Measurements from ENCODE around the gene RABGEF1. TPM values are rescaled to one million over a fixed set of nuclear protein-coding genes. Genes with fewer than 3 reads are reported as not detected.
"Not testable (repeated sequence)": the region's sequence is repeated elsewhere in the genome, so short reads cannot be mapped to it uniquely, and the experiment has no call there.

RABGEF1 gene
- 10 to 100 TPM; 14.8 to 21.2 (median 19.6) TPM for total RNA-seq
- 10 to 100 TPM in 1 of 2 donors, 1 to 10 TPM in 1; 5.7 to 15.8 TPM for polyA plus RNA-seq
- long read RNA-seq, donor 1, transcript RABGEF1-201 (9 exons, 3,733 nt) = major isoform, 5 of 20 reads
- long read RNA-seq, donor 1, partial matches to known transcripts = 1 of 20 reads
- long read RNA-seq, donor 1, other reads (novel, unspliced or antisense) = 14 of 20 reads
- long read RNA-seq, donor 2, transcript RABGEF1-201 (9 exons, 3,733 nt) = major isoform, 12 of 38 reads
- long read RNA-seq, donor 2, partial matches to known transcripts = 1 of 38 reads
- long read RNA-seq, donor 2, other reads (novel, unspliced or antisense) = 25 of 38 reads
- long read RNA-seq, donor 3, full-length matches to known transcripts = 12 of 25 reads
- long read RNA-seq, donor 3, partial matches to known transcripts = 2 of 25 reads
- long read RNA-seq, donor 3, other reads (novel, unspliced or antisense) = 11 of 25 reads

- H3K27me3 ChIP-seq = no peaks in the 10 kb centered on the region
- peak within 1 kb of the TSS; percentile 88 to 100 (median 94) for H3K27ac ChIP-seq
- H3K4me3 ChIP-seq = peak within 1 kb of the TSS; percentile 65 to 100 (median 96)
- peaks cover 0 to 35% (median 15%) of the 10 kb centered on the region in 12 donors for H3K4me1 ChIP-seq
- DNase-seq (peak; percentile 98 to 99 (median 99)), ATAC-seq (peak; percentile 97 to 99 (median 97))
- 0 to 2% (median 0%) methylated on average over 18 to 85 of the region's 85 CpGs for WGBS, 4 donors
- intact Hi-C loops (cut with DNase I) = loop anchor here in 4 of 10 donors (1.0 to 10.0 kb wide), 7 partner anchors 54 to 104 kb away; no protein-coding TSS in a partner anchor
- TF ChIP-seq CTCF (IDR thresholded peaks at IDR 0.05) (peak in 2 of 12 donors; percentile 9 to 18), POLR2A (IDR thresholded peaks at IDR 0.05) (peak; percentile 41 to 92)
- H3K9me3 ChIP-seq = peaks cover 0 to 13% (median 6%) of the 10 kb centered on the region in 12 donors
- H3K36me3 ChIP-seq = peaks cover 0 to 15% (median 0%) of the 10 kb centered on the region in 9 donors
These were observed at the start of gene RABGEF1 for GRCh38 chr7:66740302-66740979. Gene RABGEF1 (plus strand): TSS chr7:66740733. CDS start chr7:66771900, 31,167 bp downstream.

GRCh38 chr7:66693331-66693730 is 47.2 kb upstream of the RABGEF1 start:
- no peak for DNase-seq
- Histone ChIP-seq H3K4me1 (peaks cover 0 to 10% (median 2%) of the 10 kb centered on the region in 12 donors), H3K36me3 (peaks cover 0 to 10% (median 2%) of the 10 kb centered on the region in 9 donors), H3K27me3 (no peaks in the 10 kb centered on the region), H3K9me3 (peaks cover 0 to 5% (median 0%) of the 10 kb centered on the region in 12 donors), H3K4me3 (no peak overlapping the region), H3K27ac (no peak overlapping the region)
- intact Hi-C loops (cut with DNase I) = no loop called here
- 72 to 95% (median 87%) methylated on average over 4 of the region's 4 CpGs for WGBS, 4 donors
- ATAC-seq = no peak
- no peak for TF ChIP-seq CTCF (IDR thresholded peaks at IDR 0.05)
- no peak for TF ChIP-seq POLR2A (IDR thresholded peaks at IDR 0.05)

GRCh38 chr7:66694286-66694685 is 46.2 kb upstream of the RABGEF1 start:
- no peak for ATAC-seq
- H3K4me1 ChIP-seq = peaks cover 0 to 10% (median 2%) of the 10 kb centered on the region in 12 donors

GRCh38 chr7:66695417-66695816 is 45.1 kb upstream of the RABGEF1 start:
- WGBS, 4 donors = 81 to 93% (median 85%) methylated on average over 7 of the region's 7 CpGs
- H3K4me3 ChIP-seq; intact Hi-C loops (cut with DNase I): not testable (repeated sequence)

More at GRCh38 chr7:66694286-66694685, 46.2 kb upstream of the RABGEF1 start:
- WGBS, 4 donors = 96 to 97% (median 96%) methylated on average over 11 of the region's 11 CpGs
- Histone ChIP-seq H3K27me3 (no peaks in the 10 kb centered on the region), H3K9me3 (no peaks in the 10 kb centered on the region), H3K27ac (no peak overlapping the region), H3K4me3 (no peak overlapping the region), H3K36me3 (peaks cover 0 to 10% (median 2%) of the 10 kb centered on the region in 9 donors)
- no peak for DNase-seq
- TF ChIP-seq POLR2A (IDR thresholded peaks at IDR 0.05) = no peak
- TF ChIP-seq CTCF (IDR thresholded peaks at IDR 0.05) = no peak
- intact Hi-C loops (cut with DNase I) = no loop called here

GRCh38 chr7:66696134-66696533 is 44.4 kb upstream of the RABGEF1 start:
- H3K4me3 ChIP-seq; ATAC-seq; H3K36me3 ChIP-seq; H3K27me3 ChIP-seq; DNase-seq; H3K9me3 ChIP-seq; H3K27ac ChIP-seq; intact Hi-C loops (cut with DNase I): not testable (repeated sequence)
- 82 to 98% (median 95%) methylated on average over 5 of the region's 5 CpGs for WGBS, 4 donors
- H3K4me1 ChIP-seq = peaks cover 0 to 17% (median 4%) of the 10 kb centered on the region in 12 donors

More at GRCh38 chr7:66695417-66695816, 45.1 kb upstream of the RABGEF1 start:
- not testable (repeated sequence) for DNase-seq, H3K9me3 ChIP-seq, H3K36me3 ChIP-seq, H3K27ac ChIP-seq, H3K27me3 ChIP-seq, ATAC-seq
- H3K4me1 ChIP-seq = peaks cover 0 to 17% (median 4%) of the 10 kb centered on the region in 12 donors
